ENCODE measurements around the gene PKLR.
A peak's percentile ranks its signal among the peaks of the same experiment; 100 is the strongest.

GRCh38 chr1:155307247-155307740, 6.1 kb upstream of the PKLR start:
- TF ChIP-seq CTCF (IDR thresholded peaks at IDR 0.05) (peak in 1 of 6 experiments; percentile 3), POLR2A (IDR thresholded peaks at IDR 0.05) (no peak)
